Aorta (tissue), 5 donors: ENCODE measurements around the gene ASXL2. TPM values are rescaled to one million over a fixed set of nuclear protein-coding genes. Genes with fewer than 3 reads are reported as not detected.
"Not testable (repeated sequence)": the region's sequence is repeated elsewhere in the genome, so short reads cannot be mapped to it uniquely, and the experiment has no call there.

ENCODE experiments used
- ATAC-seq: fragments of 200-7000 bp; cut with Tn5 transposase; one replicate; pipeline ENCODE4 v1.9.1; 2022; ENCODE audit warnings: moderate library complexity; ENCODE audit not compliant: low FRiP score
- DNase-seq, 2 donors: peaks; one replicate each; pipeline ENCODE4 v3.0.0-alpha.2; 2020
- H3K27ac ChIP-seq, 2 donors: one replicate each; pipeline ENCODE4 v1.5.1; 2013; ENCODE audit warnings: low read length in 2 of 2, mild to moderate bottlenecking in 2 of 2, moderate library complexity in 2 of 2, control low read depth in 1 of 2, inconsistent platforms in 1 of 2, low read depth in 1 of 2
- H3K27me3 ChIP-seq, 2 donors: one replicate each; pipeline ENCODE4 v1.6.1; 2013; ENCODE audit warnings: control low read depth in 1 of 2, low read length in 1 of 2, mild to moderate bottlenecking in 1 of 2, moderate library complexity in 1 of 2; ENCODE audit not compliant: insufficient read depth in 2 of 2, control insufficient read depth in 1 of 2
- H3K36me3 ChIP-seq, 2 donors: one replicate each; pipeline ENCODE4 v1.6.1; 2013; ENCODE audit warnings: control low read depth in 1 of 2, low read length in 1 of 2, mild to moderate bottlenecking in 1 of 2; ENCODE audit not compliant: insufficient read depth in 2 of 2, control insufficient read depth in 1 of 2
- H3K4me1 ChIP-seq, 2 donors: one replicate each; pipeline ENCODE4 v1.6.1; 2013; ENCODE audit warnings: low read length in 2 of 2, control low read depth in 1 of 2, mild to moderate bottlenecking in 1 of 2, moderate library complexity in 1 of 2; ENCODE audit not compliant: insufficient read depth in 2 of 2, control insufficient read depth in 1 of 2
- H3K4me3 ChIP-seq, 2 donors: one replicate each; pipeline ENCODE4 v1.5.1; 2013; ENCODE audit warnings: low read length in 2 of 2, control low read depth in 1 of 2, mild to moderate bottlenecking in 1 of 2
- H3K9me3 ChIP-seq: one replicate; pipeline ENCODE4 v1.6.1; 2013; ENCODE audit warnings: mild to moderate bottlenecking, low read length; ENCODE audit not compliant: control insufficient read depth
- WGBS, 2 donors: extraction: QIAGEN DNeasy Blood & Tissue Kit; methylation state at CpG; one replicate each; pipeline ENCODE4 v1.1.7; 2013; 5-methylcytosine and 5-hydroxymethylcytosine counted together
- intact Hi-C, 2 donors: fragments of 100-400 bp; cut with DNase I; formaldehyde crosslinking; loops; one replicate each; pipeline versions ENCODE4 v1.14.2 to v1.15.0; 2022
- polyA plus RNA-seq, 2 donors: library from polyadenylated mRNA; stranded (reverse); fragments of 200-250 nt; gene quantifications; one replicate each; pipeline ENCODE4 v1.2.3, GENCODE V29; 2013
- total RNA-seq, 2 donors: library from RNA; stranded (reverse); fragmentation: NEBNext Ultra II Directional; extraction: Animal tissue kit (Norgen Biotek cat#: 25700); gene quantifications; one replicate each; pipeline ENCODE4 v1.2.1, GENCODE V29; 2021
- donor health status: healthy with polysubstance abuse.
- donor health status: Bipolar disorder and iron deficiency.
- donor health status: DM: no; HTN: no; CAD: no.
- donor health status: DM: no; HTN: no; CAD: no.
- donor health status: DM: yes; HTN: yes; CAD: no.

ASXL2 gene
- total and polyA plus RNA-seq, 4 donors: 1.4 to 32.7 (median 14.2) TPM

- H3K4me1 ChIP-seq, ATAC-seq, intact Hi-C loops, H3K4me3 ChIP-seq, H3K36me3 ChIP-seq, DNase-seq, H3K9me3 ChIP-seq, H3K27ac ChIP-seq, H3K27me3 ChIP-seq: not testable (repeated sequence)
- WGBS, 2 donors: 96 to 97% methylated on average over 23 to 33 of the region's 33 CpGs
Observed at GRCh38 chr2:25915411-25915810, 37.1 kb upstream of the ASXL2 start.

GRCh38 chr2:25913696-25913973, 35.3 kb upstream of the ASXL2 start:
- H3K4me1 ChIP-seq, H3K27ac ChIP-seq, ATAC-seq, H3K9me3 ChIP-seq, H3K27me3 ChIP-seq, DNase-seq, intact Hi-C loops, H3K36me3 ChIP-seq, H3K4me3 ChIP-seq: not testable (repeated sequence)
- WGBS, 2 donors: 82 to 83% methylated on average over 9 of the region's 9 CpGs

GRCh38 chr2:25912851-25913695, 34.8 kb upstream of the ASXL2 start:
- ATAC-seq (no peak), DNase-seq (no peak)
- no peaks in the 10 kb centered on the region for H3K9me3 ChIP-seq
- intact Hi-C loops: no loop called here
- no peaks in the 10 kb centered on the region for H3K4me1 ChIP-seq
- no peaks in the 10 kb centered on the region for H3K36me3 ChIP-seq
- H3K4me3 ChIP-seq: no peak overlapping the region
- H3K27me3 ChIP-seq: no peaks in the 10 kb centered on the region
- no peak overlapping the region for H3K27ac ChIP-seq
- WGBS, 2 donors: 13 to 16% methylated on average over 10 of the region's 10 CpGs

GRCh38 chr2:25909574-25909973, 31.3 kb upstream of the ASXL2 start:
- WGBS, 2 donors: 79 to 82% methylated on average over 5 of the region's 5 CpGs
- H3K4me1 ChIP-seq, intact Hi-C loops, H3K4me3 ChIP-seq, ATAC-seq, H3K27me3 ChIP-seq, H3K27ac ChIP-seq, DNase-seq, H3K36me3 ChIP-seq, H3K9me3 ChIP-seq: not testable (repeated sequence)

GRCh38 chr2:25905126-25905525, 26.8 kb upstream of the ASXL2 start:
- Histone ChIP-seq H3K27ac (no peak overlapping the region), H3K4me1 (no peaks in the 10 kb centered on the region), H3K36me3 (no peaks in the 10 kb centered on the region), H3K27me3 (no peaks in the 10 kb centered on the region), H3K9me3 (no peaks in the 10 kb centered on the region), H3K4me3 (no peak overlapping the region)
- intact Hi-C loops: no loop called here
- no peak for DNase-seq
- no peak for ATAC-seq
- 73 to 76% methylated on average over 2 of the region's 2 CpGs for WGBS, 2 donors

- Histone ChIP-seq H3K4me1 (no peaks in the 10 kb centered on the region), H3K4me3 (no peak overlapping the region), H3K27me3 (no peaks in the 10 kb centered on the region), H3K9me3 (no peaks in the 10 kb centered on the region), H3K36me3 (no peaks in the 10 kb centered on the region), H3K27ac (no peak overlapping the region)
- 66 to 67% methylated on average over 5 of the region's 5 CpGs for WGBS, 2 donors
- intact Hi-C loops: no loop called here
- no peak for ATAC-seq
- DNase-seq: no peak
Observed at GRCh38 chr2:25903216-25903776, 25.0 kb upstream of the ASXL2 start.

- H3K9me3 ChIP-seq: no peaks in the 10 kb centered on the region
- H3K27ac ChIP-seq: no peak overlapping the region
- ATAC-seq (no peak), DNase-seq (no peak)
- intact Hi-C loops: no loop called here
- WGBS, 2 donors: 61 to 66% methylated on average over 11 of the region's 11 CpGs
- H3K4me1 ChIP-seq: no peaks in the 10 kb centered on the region
- no peaks in the 10 kb centered on the region for H3K36me3 ChIP-seq
- H3K27me3 ChIP-seq: no peaks in the 10 kb centered on the region
- H3K4me3 ChIP-seq: no peak overlapping the region
Observed at GRCh38 chr2:25899404-25899970, 21.2 kb upstream of the ASXL2 start.

- Histone ChIP-seq H3K36me3 (no peaks in the 10 kb centered on the region), H3K4me3 (no peak overlapping the region), H3K27me3 (no peaks in the 10 kb centered on the region), H3K4me1 (no peaks in the 10 kb centered on the region), H3K9me3 (no peaks in the 10 kb centered on the region), H3K27ac (no peak overlapping the region)
- 71 to 75% methylated on average over 4 of the region's 4 CpGs for WGBS, 2 donors
- intact Hi-C loops: no loop called here
- no peak for ATAC-seq
- no peak for DNase-seq
Observed at GRCh38 chr2:25897506-25897905, 19.2 kb upstream of the ASXL2 start.

GRCh38 chr2:25896308-25896707, 18.0 kb upstream of the ASXL2 start:
- H3K4me1 ChIP-seq, DNase-seq, H3K27me3 ChIP-seq, intact Hi-C loops, H3K36me3 ChIP-seq, ATAC-seq, H3K9me3 ChIP-seq, H3K27ac ChIP-seq, H3K4me3 ChIP-seq: not testable (repeated sequence)
- WGBS, 2 donors: 73 to 88% methylated on average over 9 of the region's 9 CpGs
